COLO829 (cell line): ENCODE data around the gene IL26.
"Not testable (repeated sequence)": the region's sequence is repeated elsewhere in the genome, so short reads cannot be mapped to it uniquely, and the experiment has no call there.

ENCODE experiments used
- DNase-seq: peaks from one replicate; pipeline ENCODE4 v3.0.0; 2012; ENCODE audit warnings: low spot score

The IL26 gene

DNA sequence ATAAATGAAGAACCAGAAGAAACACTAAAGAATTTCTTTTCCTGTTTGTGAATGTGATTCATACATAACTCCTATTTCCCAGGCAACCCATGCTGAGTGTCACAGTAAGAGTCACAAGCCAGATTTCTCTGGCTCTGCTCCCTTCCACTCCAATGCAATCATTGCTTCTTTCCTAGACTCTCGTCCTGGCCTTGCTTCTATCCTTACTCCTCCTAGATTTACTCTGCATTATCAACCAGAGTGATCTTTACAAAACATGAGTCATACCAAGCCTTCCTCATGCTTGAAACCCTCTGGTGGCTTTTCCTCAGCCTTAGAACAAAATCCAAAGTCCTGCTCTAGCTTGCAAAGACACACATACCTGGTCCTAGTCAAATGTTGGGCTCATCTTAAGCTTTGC is 14.5 kb upstream of the IL26 start:
- no peak for DNase-seq

DNA sequence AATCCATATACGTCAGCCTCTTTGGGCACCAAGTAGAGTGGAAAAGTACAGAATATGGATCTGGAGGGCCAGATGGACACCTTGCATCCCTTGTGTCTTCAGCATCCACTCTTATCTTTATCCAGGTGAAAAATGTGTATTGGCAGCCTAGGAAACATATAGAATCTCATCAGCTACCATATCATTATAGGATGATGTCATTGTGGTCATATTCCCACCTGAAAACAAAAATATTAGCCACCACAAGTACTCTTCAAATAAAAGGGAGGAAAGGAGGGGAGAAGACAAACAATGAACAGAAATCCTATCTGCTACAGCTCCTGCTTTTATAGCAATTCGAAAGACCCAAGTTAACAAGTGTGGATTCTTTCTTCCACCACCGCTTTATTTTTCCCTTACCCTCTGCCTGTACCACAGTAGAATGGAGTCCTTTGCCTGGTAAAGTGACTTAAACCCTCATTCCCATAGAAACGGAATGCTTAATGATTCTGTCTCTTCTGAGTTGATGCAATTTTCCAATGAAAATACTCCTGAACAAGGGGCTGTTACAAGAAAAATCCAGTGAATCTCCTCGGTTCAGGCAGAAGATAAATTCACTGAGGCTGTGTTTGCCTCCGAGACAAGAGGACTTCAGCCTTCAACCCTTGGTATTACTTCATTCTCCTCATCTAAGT is 13.8 kb upstream of the IL26 start:
- no peak for DNase-seq

DNA sequence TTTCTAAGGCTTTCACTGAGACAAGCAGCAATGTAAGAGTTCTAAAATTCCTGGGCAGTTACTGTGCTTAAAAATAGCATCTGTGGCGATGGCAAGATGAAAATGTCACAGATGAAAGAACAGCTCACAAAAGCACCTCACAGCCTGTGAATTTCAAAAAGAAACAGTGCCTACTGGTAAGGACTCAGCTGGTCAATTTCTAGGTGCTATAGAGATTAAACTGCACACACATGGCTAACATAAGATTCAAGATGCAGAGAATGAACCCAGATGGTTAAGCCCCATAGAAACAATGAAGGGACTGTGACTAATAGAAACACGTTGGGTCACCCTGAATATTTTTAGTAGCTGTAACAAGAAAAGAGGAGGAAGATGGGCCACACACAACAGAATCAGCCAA is 12.0 kb upstream of the IL26 start:
- DNase-seq, result no peak

DNA sequence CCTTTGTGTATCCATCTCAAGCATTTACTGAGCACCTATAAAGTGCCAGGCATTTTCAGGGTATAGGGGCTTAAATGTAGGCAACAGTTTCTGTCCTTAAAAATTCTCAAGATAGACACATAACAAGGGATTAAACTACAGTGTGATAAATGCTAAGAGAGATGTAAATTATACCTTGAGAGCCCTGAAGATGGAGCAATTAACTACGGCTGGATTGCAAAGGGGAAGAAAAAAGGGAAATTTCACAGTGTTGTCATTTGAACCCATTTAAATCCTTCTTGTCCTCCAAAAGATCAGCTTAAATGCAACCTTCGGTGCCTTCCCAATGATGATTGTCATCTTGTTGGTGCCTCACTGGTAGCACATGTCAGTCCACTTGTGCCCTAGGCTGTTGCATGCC is 11.5 kb upstream of the IL26 start:
- no peak for DNase-seq

DNA sequence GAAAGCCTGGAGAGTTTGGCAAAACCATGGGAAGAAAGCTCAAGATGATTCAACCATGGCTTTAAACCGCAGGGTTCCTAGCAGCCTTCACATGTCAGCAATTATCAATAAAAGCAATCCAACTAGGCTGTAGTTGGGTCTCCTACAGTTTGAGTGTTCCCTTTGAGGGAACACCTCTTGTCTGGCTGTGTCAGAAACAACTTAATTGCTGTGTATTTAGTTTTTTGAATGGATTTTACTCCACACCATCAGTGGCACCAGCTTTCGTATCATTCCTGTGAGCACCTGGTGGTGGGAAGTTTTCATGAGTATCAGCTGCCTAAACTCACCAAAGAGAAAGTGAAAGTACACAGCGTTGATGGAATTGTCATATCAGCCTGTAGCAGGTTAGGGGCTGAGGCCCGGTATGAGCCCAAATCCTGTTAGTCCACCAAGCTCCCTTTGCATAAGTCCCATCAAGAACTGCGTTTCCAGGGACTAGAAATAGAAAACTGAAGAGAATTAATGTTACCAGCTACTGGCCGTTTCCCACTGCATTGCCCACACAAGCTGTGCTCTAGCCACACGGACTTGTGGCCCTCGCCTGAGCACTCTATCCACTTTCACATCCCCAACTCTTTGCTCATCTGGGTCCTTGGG is 10.9 kb upstream of the IL26 start:
- peak; percentile 27 for DNase-seq

DNA sequence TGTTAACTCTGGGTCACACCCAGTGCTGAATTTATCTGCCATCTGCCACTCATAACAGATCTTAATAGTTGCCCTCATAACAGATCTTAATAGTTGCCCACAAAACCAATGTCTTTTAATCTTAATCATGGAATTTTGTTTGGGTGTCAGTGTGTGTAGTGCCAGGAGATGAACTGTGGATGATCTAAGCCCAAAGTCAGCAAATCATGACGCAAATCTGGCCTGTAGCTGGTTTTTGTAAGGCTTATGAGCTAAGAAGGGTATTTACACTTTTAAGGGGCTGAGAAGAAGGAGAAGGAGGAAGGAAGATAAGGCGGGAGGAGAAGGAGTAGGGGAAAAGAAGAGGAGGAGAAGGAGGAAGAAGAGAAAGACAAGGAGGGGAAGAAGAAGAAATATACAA is 10.0 kb upstream of the IL26 start:
- no peak for DNase-seq

DNA sequence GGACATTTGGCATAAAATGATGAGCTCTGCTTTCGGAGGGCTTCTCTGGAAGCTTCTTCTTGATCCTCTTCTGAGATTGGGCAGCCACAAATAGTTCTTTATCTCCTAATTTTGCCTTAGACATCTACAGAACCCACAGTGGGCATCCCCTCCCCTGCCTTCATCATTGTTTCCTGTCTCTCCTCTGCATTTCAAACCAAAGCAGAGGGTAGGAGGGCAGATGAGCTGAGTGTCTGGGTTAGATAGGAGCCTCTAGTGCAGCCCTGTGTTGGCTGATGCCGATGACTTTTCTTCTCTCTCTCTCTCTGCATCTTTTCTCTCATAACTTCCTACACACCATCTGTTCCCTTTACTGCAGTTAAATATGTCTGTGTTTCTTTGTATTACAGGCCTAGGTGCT is 8.5 kb upstream of the IL26 start:
- DNase-seq, result no peak

DNA sequence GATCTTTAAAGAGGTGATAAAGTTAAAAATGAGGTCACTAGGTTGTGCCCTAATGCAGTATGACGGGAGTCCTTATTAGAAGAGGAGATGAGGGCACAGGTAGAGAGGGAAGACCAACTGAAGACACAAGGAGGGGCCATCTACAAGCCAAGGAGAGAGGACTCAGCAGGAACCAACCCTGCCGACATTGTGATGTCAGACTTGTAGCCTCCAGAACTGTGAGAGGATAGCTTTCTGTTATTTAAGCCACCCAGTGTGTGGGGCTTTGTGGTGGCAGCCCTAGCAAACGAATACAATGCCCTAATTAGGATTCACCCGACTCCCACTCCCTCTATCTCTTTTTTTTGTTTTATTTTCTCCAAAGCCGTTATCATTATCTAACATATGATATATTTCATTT is 7.9 kb upstream of the IL26 start:
- DNase-seq, result no peak

DNA sequence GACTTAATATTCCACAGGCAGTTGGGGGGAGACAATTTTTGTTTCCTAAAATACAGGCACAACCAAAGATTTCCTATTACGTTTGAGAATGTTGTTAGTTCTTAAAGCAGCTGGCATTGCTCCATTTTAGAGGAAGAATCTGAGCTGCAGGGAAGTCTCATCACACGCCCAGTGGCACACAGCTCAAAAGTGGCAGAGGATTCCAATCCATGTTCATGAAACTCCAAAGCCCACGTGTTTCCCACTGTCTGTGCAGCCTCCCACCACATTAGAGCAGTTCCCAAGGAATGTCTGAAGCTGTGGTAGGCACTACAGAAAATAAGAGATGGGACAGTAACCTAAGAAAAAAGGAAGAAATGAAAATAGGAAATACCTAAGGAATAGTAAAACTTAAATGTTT is 6.1 kb upstream of the IL26 start:
- DNase-seq, result no peak

DNA sequence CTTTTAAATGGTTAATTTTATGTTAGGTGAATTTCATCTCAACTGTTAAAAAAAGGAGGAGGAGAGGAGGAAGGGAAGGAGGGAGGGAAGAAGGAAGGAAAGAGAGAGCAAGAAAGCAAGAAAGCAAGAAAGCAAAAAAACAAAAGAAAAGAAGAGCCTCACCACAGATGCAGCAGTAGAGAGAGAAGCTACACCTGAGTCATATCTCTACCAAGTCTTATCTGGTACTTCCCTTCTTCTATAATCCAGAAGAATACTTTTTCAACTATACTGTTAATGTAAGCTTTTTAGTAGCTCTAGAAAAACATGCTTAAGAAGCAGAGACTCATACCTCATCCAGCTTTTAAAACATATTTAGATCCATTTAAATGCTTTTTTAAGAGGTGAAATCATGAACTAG is 5.6 kb upstream of the IL26 start:
- DNase-seq, result no peak

DNA sequence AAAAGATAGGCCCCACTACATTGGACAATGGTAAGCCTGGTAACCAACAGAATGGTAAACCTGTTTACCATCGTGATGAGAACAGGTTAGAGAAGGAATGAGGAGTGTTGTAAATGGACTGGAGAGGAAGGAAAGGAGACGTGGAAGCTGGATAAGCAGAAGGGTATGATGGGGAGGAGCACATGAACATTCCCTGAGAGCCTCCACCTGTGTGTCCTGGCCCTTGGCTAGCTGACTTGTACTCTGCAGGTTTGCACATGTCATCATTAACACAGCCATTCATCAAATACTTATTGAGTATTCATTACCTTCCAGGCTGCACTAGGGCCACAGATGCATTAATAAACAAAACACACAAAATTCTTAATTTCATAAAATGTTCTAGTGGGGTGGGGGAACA is 4.3 kb upstream of the IL26 start:
- DNase-seq, result no peak

DNA sequence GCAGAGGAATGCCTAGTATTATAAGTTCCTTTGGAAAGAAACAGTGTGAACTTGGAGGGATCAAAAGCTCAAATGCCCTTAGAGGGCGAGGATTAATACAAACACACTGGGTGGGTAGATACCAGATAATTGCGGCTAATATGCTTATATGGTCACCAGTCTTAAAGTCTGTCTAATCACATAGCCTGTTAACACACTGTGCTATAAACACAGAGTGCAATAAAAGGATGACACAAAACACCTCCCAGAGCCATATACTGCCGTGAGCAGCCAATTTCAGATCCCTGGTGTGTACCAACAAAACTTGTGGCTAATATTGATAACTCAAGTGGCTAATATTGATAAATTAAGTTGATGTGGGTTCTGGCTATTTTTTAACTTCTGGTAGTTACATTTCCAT is 1.7 kb upstream of the IL26 start:
- no peak for DNase-seq

DNA sequence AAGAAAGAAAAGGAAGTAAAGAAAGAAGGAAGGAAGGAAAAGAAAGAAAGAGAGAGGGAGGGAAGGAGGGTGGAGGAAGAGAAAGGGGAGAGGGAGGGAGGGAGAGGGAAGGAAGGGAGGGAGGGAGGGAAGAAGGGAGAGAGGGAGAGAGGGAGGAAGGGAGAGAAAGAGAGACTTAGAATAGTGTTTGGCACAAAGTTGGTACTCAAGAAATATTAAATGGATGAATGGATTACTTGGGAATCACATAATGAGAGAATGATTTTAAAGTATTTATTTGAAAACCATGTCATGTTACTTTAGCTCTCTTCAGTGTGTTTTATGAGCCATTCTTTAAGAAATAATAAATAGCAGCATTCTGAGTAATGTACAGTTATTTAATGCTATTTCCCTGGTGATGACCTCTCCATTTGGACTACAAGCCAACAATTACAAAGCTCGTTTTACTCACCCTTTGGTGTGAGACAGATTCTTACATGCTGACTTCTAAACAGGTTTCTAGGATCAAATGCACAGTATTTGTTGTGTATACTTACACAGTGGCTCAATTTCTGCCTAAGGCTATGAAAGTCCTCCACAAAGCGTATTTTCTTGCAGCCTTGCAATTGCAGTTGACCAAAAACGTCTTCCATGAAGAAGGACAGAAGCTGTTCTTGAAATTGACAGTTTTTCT is 861 bp downstream of the IL26 start:
- DNase-seq, result no peak

DNA sequence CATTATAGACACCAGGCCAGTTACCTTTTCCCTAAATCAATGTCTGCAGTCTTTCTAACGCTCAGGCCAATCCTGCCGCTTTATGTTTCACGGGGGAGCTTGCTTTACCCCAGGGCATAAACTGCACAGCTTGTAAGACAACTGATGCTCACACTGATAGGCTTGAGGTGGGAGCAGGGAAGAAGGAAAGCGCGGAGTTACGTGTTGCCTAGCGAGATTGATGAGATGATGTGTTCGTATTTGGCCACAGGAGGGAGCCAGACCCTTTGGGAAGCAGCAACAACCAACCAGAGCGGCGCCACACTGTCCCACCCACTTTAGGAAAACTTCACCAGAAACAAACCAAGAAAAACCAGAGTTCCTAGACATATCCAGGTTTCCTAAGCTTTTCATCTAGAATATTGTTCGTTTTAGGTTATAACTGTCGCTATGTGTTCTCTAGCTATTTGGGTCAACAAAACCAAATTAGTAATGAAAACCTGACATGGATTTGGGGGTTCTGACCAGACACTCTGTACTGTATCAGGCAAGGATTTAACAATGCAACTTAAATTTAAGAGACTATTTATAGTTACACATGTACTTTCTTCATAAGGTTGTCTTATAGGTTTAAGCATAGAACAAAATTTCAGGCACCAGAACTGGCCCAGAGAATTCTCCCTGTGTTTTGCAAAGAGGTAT is 2.4 kb downstream of the IL26 start:
- DNase-seq, result peak; percentile 84

DNA sequence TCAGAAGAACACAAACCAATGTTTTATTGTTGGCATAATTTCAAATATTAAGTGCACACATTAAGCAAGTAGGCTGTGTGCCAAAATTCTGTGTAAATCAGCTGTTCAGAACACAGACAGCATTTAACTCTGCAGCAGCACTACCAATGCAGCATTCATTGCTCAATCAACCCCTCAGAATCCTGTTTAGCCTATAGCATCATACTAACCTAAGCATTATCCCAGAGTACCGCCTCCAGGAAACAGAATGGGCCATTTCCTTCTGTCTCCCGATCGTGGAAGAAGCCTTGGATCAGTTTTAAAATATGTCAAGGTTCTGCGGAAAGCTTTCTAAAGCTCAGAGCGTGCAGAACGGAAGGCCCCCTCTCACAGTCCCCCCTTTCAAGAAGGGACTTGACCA is 3.3 kb downstream of the IL26 start:
- peak; percentile 54 for DNase-seq

DNA sequence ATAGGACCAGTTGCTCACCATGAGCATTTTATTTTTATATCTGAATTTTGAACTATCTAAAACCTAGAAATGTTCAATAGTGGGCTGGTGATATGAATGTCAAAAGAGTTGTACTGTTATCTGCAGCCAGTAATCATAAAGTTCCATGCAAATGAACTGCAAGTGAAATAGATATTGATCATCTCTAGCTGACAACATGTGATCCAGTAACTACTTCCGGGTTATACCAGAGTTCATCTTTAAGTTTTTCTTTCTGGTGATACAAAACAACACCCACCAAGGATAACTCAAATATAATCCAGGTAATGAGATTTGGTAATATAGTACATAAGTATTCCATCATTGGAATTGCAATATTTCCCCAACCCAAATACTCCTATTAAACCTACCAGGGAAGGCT is 4.1 kb downstream of the IL26 start:
- no peak for DNase-seq

DNA sequence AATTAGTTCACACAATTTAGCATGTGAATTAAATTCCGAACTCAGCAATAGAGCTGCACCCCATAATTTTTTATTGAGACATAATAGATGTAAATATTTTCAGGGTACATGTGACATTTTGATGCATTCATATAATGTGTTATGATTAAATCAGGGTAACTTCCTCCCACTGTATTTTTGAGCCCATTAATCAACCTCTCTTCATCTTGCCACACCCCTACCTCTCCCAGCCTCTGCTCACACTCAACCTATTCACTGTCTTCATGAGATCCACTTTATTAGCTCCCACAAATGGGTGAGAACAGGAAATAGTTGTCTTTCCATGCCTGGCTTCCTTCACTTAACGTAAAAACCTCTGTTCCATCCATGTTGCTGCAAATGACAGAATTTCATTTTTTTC is 14.7 kb downstream of the IL26 start:
- no peak for DNase-seq

DNA sequence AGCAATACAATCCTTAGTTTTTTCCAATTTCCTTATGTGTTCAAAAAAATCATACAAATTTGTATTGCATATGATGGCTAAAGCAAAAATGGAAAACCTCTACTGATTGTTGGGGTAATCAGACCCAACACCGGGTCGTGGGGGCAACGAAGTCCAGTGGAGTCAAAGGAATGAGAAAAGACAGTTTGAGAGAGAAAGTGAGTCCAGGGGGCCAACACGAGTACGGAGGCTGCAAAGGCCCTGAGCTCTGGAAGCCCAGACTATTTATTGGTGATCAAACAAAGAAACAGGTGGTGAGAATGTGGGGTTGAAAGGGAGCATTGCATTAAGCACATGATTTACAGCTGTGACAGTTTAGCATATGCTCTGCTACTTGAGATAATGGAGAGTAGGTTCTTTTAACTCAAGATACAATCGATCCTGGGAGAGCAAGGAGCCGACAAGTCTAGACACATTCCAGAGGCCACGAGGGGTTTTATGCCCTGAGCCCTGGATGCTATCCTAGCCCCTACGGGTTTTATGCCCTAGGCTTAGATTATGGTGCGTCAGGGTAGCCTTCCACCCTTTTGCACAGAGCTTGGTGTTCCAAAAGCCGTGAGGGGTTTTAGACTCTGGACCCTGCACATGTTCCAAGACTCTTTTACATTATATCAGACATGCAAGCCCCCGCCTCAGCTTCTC is 16.4 kb downstream of the IL26 start:
- DNase-seq, result not testable (repeated sequence)

DNA sequence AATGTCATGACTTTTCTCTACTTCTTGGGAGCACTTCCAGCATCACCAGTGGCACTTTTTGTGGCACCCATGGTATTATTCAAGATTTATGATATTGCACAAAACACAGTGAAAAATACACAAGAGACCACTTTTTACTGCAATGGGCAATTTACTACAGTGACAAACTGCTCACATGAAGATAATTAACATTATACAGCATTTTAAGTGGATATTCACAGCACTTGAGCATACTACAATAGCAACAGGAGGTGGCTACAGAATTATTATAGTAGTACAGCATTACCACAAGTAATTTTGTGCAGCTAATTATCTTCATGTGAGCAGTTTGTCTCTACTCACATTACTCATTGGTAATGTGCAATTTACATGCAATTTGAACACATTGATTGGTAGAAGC is 18.3 kb downstream of the IL26 start:
- DNase-seq, result no peak

DNA sequence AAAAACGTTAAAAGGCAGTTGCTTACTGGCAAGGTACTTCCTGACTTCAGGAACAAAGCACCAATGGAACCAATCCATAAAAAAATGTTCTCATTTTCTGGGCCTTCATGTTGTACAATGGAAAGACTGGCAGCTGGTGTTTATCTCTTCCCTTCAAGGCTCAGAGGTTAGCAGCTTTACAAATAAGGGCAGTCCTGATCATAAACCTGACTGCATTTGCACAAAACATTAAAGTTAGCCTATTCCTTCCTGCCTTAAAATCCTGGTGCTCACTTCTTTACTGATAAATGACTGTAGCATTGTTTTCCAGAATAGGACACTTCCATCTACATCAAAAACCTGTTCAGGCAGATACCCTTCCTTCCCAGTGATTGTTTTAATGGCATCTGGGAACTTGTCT is 19.2 kb downstream of the IL26 start:
- no peak for DNase-seq

DNA sequence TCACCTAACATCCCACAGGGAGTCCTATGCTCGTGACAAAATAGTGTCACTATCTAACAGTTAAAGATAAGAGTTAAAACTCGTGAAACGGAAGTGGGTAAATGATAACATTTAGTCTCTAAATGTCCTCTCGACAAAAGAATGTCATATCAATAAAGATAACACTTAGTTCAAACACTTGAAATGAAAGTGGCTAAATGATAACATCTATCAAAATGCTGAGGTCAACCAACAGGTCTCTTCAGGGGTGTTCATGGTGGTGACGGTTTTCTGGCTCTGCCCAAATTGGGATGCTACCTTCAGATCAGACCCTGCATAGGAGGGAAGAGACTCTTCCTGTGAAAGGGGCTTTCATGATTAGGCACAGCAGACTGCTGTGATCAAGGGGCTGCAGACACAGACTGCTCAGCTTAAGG is 22.1 kb downstream of the IL26 start:
- DNase-seq, result no peak

DNA sequence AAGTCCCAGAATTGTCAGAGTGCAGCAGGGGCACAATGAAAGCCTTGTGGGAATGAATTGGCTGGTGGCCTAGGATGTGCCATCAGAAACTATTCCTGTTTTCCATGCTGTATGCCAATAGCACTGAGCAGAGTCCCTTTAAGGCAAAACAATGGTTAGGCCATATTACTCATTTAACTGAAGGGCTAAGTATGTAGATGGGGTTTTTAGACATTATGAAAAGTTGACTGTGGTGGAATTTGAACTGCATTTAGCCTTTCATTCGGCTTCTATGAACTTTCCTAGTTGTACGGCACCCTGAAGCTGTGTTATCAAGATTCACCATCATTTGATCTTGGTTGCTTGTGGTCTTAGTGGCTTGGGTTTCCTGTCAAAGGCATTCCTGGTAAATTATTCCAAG is 24.8 kb downstream of the IL26 start:
- DNase-seq, result no peak

DNA sequence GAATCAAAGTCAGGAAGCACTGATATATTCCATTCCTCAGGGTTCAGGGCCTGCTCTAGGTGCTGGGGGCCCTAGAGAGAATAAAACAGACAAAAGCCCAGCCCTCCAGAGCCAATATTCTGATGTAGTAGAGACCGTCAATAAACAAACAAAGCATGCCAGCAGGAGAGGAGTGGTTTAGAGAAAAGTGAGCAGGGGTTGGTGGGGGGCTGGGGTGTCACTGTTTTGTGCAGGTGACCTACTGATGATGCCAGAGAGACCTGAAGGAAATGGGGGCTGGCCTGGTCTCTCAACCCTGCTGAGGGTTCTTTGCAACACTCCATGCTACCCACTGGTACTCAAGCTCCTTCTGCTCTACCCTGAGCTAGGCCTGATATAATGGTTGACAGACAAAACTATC is 26.5 kb downstream of the IL26 start:
- no peak for DNase-seq
